ENCODE results near the gene DLG2.
"Not testable (repeated sequence)": the region's sequence is repeated elsewhere in the genome, so short reads cannot be mapped to it uniquely, and the experiment has no call there.

The DLG2 gene

DNA sequence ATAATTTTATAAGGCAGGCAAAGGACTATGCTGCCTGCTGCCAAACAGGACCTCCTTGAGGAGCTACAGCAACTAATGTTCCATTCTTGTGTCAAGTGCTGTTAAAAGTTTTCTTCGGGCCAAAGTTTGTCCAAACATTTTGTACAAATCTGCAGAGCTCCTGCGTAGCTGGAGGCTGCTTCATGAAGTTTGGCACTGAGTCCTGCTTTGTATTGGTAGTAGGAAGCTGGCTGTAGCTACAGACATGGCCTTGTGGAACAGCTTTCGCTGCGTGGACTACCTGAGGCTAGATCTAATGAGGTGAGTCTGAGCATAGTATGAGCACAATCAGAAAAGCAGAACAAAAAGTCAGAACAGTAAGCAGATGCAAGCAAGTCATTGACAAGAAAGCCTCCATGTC, 528.1 kb downstream of the DLG2 start:
- no peak for DNase-seq

DNA sequence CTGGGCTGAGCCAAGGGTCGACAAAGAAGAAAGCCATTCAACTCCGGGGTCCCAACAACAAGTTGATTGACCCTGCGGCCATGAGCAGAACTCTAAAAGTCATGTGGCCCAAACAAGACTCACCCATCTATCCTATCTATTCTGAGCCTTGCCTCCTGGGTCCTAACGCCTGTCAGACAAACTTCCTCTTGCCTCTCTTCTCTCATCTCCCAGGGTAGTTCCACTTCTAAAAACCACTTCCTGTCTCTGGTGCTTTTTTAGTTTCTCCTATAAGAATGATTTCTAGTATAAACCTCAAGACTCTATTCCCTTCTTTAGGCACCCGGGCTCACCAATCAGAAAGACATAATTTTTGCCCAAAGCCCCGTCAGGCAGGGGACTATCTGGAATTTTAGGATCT, 530.2 kb downstream of the DLG2 start:
- no peak for DNase-seq

DNA sequence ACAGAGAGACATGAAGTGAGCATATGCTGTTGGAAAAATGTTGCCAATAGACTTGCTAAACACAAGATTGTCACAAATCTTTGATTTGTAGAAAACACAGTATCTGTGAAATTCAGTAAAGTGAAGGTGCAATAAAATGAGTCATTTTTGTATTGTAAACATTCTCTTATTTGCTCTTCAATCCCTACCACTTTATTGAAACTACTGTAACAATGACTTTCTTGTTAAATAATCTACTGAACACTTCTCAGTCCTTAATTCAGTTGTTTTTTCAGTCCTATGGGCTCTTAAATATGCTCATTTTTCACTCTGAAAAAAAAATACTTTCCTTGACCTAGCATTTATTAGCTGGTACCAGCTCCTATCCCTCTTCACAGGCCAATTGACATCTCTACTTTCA, 531.9 kb downstream of the DLG2 start:
- DNase-seq: no peak

DNA sequence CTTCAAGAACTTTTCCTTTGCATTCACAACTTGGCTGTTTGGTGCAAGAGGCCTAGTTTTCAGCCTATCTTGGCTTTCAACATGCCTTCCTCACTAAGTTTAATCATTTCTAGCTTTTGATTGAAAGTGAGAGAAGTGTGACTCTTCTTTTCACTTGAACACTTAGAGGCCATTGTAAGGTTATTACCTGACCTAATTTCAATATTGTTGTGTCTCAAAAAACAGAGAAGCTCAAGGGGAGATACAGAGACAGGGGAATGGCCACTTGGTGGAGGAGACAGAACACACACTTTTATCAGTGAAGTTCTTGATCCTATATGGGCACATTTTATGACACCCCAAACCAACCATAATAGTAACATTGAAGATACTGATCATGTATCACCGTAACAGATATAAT, 532.3 kb downstream of the DLG2 start:
- no peak for DNase-seq

DNA sequence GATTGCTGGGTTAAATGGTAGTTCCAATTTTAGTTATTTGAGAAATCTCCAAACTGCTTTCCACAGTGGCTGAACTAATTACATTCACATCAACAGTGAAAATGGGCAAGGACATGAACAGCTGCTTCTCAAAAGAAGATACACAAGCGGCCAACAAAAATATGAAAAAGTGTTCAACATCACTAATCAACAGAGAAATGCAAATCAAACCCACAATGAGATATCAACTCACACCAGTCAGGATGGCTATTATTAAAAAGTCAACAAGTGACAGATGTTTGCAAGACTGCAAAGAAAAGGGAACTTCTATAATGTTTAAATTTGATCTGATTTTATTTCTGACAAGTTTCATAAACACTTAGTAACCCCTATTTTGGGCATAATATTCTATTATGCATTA, 537.5 kb downstream of the DLG2 start:
- no peak for DNase-seq

DNA sequence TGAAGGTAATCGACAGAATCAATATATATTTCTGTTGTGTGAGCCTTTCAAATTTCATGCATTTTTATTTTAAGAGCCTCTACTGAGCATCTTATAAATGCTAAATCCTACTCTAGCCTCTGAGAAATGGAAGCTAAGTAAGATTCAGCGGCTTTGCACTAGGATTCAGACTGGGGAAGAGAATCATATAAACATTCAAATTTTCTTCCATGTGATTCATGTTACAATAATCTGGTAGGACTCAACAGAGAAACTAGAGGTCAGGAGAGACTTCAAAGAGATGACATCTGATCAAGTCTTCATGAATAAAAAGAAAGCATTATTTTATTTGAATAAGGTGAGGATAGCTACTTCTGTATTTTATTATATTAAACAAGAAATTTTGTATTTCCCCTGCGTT, 538.9 kb downstream of the DLG2 start:
- DNase-seq: no peak

DNA sequence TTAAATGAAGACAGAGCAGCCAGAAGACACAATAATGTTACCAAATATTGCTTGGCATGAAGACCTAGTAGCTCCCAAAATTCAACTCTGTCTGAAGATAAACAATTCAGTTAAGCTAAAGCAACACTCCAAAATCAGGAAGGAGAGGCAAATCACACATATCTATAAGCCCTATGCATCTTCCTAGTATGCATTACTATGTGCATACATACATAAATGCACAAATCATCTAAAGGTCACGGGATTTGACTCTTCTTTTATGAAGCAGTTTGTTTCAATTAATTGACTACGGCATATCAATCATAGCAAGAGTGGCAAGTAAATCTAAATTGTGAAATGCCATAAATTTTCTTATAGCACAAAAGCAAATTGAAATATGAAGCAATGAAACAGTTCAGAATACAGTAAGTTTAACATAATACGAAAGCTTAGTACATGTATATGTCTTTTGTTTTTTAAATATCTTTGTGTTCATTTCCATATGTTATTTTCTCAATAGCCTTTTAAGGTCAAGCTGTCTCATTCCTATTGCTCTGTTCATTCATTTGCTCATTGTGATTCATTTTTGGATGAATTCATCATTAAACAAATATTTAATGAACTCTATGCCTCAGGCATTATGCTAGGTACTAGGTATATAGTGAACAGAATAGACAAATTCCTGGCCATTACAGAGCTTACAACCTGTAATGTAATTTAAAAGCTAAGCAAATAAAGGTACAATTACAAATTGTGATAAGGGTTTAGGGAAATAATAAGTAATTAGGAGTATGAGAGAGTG, 540.5 kb downstream of the DLG2 start:
- DNase-seq: no peak

DNA sequence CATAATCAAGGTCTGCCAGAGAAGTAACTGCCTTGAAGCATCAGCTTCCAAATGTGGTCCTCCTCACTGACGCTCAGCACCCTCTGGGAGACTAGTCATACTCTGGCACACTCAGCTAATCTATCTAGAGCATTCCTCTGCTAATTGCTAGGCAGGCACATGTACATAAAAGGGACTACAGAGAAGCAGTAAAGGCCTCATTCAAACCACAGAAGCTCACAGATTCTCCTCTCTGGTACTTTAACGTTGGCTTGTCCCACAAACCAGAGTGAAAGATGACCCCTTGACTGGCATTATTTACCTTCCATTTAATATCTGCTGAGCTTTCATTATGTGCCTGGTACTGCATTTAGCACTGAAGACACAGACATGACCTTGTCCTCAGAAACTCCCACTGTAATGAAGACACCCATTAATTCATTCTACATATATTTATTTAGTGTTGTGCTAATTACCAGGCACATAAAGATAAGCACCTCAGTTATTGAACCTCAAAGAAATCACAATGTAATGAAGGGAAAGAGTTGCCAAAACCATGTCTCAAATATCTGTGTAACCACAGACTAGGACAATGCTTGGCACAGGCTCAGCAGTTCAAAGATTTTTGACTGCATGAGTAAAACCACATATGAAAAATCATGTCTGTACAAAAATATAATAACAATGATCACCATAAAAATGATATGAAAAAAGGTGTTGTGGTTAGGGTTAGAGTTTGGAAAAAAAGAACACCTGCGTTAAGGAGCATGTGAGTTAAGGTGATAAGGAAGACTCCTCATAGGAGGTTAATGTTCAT, 550.4 kb downstream of the DLG2 start:
- DNase-seq: no peak

DNA sequence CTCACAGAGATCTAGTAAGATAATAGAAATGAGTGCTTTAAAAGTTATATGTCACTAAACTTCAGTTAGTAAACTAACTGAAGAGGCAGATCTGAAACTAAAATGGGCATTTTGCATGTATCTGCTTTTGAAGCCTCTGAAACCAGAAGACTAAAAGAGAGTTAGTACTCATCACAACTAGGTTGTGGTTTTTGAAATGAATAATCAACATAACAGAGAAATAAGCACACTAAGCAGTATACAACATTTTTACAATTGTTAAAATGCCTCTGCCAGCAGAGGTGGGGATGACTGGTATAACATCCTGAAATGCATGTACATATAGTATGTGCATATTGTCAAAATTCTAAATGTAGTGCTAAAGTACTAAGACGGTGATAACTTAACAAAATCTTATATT, 564.5 kb downstream of the DLG2 start:
- no peak for DNase-seq

DNA sequence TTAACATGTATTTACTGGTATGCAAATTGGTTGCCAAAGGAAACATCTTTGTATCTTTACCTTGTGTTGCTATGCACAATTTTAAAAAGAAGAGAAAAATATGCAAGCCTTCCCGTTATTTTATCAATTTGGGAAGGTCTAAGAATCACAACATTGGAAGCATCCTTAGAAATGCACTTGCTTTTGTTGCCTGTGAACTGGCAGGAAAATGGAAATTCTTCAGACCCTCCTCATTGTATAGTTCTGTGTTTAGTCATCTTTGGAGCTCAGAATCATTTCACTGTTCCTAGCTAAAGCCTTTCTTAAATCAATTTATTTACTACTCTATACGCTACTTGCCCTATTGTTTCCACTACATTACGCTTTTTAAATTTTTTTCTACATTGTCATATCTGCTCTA, 574.5 kb downstream of the DLG2 start:
- DNase-seq: no peak

DNA sequence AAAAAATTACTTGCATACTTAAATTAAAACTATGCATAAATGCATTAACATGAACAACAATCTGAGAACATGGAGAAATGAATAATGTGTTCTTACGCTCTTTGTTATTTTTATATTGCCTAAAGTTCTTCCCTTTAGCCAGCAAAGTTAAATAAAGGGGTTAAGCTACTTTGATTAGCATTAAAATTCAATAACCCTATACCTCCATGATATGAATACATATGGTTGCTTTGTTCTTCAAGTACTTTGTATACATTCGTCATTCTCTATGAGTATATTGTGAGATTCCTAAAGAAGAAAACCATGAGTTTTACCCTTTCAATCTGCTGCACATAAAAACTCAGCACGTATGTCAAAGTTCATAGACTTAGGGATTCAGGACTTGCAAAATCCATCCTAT, 578.3 kb downstream of the DLG2 start:
- DNase-seq: no peak

DNA sequence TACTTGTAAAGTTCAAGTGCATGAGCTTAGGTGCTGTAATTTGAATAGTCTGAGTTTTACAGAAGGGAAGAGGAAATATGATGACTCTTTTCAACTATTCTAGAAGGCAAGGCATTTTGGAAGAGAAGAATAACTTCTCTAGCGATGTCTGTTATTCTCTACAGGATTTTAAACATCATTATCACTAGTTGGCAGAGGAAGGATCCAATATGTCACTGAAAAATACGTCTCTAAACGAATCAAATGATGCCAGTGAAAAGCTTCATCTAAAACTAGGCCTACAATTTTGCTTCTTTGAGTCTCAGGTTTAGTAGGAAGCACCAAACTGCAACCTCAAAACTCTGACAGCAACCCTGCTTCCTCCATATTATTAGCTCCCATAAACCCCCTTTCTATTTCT, 581.4 kb downstream of the DLG2 start:
- no peak for DNase-seq

DNA sequence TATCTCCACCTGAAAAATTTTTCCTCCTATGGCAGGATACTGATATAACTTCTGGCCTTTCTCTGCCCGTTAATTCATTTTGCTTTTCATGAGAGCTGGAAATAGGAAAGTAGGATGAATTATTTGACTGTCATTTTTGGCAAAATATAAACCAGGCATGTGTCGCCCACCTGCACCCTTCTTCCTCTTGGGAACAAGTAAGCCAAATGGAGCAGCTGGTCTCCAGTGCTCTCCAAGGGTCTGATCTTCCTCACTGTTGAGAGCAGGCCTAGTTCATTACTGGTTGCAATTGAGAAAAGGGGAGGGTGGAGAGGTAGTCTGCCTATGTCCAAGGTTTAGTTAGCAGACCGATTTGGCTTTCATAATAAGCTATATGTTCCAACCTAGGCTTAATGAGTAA, 582.2 kb downstream of the DLG2 start:
- DNase-seq: no peak

DNA sequence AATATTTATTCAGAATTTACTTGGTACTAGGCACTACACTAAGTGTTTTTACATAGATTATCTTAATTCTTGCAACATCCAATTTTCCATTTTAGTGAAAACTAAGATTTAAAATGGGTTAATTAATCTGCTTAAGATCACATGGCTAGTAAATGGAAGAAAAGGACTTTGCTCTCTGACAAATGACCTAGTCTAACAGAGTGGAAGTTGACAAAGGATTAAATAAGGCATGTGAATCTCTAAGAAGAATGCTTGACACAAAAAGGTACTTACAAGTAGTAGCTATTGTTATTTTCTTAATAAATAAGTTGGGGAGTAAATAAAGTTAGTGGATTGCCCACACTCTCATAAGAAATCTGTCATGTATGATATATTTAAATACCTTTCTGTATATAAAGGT, 584.8 kb downstream of the DLG2 start:
- DNase-seq: no peak

DNA sequence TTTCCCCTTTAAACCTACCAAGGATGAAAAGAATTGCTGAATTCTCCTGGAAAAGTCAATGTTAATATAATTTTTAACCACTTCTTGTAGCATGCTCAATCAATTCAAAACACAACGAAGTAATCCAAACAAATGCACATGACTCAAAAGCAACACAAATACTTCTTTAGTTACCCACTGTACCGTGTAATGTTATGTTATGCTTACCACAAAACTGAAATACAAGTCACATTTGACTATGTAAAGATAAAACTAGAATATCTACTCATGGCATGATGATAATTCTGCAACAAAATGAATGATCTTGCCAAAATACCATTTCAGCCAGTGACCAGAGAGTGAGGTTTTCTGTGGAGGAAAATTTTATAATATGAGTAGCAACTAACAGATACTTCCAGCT, 587.0 kb downstream of the DLG2 start:
- DNase-seq: no peak

DNA sequence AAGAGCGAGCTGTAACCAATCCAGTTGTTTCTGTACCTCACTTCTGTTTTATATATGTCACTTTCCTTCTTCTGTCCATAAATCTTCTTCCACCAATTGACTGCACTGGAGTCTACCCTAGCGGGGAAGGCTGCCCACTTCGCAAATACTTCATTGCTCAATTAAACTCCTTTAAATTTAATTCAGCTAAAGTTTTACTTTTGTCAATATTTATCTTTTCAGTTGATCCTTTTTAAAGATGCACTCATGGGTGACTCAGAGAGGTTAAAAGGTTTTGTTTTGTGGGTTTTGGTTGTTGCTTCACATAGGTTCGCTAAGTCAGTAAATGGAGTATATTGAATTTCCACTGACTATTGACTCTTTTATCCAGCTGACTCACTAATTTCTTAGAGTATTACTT, 597.2 kb downstream of the DLG2 start:
- no peak for DNase-seq

DNA sequence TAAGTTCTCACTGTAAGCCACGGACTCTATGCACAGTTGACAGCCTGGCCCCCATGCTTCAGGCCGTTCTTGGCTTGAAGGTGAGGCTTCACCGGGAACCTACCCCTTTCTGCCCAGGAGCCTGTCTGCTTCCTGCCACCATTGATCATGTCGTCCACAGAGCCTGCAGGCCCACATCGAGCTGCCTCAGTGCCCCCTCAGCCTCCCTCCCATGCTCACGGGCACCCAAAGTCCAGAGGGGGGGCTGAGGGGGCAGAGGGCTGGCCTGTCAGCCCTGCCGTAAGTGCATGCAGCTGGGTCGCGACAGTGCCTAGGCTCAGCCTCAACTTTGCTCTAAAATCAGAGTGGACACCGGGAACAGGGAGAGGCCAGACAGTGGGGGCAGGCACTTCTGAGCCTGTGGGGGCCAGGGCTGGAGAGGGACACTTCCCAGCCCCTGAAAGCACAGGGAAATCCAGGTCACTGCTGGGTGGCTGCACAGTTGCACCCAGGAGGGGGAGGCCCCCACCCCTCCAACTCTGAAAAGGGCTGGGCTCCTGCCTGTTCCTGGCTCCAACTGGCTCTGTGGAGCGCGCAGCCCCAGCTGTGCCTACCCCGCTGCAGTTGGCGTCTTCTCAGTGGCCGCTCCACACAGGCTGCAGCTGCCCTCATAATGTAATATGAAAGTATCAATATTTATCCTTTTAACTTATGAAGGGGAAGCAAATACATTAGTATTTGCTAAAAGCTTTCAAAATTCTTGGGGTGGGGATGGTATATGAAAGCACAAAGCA, 598.6 kb downstream of the DLG2 start:
- no peak for DNase-seq

DNA sequence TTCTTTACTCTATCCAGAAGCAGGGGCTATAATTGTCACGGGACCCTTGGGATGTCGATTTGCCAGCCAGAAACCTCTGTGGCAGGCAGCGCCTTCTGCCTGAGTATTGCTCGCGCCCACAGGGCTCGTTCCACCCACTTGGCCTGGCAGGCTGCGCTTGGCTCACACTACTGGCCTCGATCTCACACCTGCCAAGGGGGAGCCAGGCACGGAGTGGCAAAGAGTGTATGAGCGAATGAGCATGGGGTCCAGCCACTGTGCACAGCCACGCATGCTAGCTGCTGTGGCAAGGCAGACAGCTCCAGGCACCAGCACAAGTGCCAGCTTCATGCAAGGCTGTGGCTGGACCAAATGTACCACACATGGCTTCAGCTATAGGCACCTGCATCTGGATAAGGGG, 599.8 kb downstream of the DLG2 start:
- no peak for DNase-seq

DNA sequence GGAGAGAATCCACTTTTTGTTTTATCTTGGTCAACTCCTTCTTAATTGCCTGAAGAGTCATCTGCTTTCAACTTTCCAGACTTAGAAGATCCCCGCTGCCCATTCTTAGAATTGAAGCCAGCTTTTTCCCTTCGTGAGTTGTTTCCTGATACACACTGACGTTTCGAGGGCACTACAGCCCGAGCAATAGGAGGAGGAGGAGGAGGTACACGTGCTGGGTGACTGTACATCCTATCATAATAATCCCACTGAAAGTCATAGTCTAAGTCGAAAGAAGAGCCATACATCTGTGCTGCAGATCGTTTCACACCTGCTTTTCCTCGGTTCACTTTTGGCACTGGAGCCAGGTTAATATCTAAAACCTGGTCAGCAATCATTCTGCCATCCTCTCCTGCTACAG, 606.1 kb downstream of the DLG2 start:
- DNase-seq: no peak

DNA sequence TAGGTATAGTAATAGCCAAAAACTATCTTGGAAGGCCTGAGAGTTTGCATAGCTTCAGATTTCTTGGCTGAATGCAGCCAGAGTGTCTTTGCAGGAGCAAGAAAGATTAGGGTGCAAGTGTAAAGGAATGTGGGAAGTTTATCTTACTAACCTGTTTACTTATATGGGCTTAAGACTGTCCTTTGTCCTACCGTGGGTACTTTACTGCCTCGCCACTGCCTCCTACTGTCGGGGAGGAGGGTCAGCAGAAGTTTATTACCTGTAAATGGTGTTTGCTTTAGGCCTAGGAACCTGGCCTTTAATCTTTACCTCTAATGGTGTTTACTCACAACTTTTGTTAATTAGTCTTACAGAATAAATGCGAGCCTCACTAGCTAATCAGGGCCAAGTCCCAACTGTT, 633.8 kb downstream of the DLG2 start:
- DNase-seq: no peak

DNA sequence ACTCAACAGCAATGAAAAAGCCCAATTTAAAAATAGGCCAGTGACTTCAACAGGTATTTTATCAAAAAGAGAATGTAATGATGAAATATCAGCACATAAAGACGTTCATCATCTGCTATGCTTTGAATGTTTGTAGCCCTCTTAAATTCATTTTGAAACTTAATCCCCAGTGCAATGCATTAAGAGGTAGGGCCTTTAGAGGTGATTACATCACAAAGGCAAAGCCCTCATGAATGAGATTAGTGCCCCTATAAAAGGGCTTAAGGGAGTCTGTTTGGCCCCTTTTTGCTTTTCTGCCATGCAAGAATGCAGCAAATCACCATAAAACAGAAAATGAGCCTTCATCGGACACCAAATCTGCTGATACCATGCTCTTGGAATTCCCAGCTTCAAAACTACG, 637.0 kb downstream of the DLG2 start:
- DNase-seq: no peak

DNA sequence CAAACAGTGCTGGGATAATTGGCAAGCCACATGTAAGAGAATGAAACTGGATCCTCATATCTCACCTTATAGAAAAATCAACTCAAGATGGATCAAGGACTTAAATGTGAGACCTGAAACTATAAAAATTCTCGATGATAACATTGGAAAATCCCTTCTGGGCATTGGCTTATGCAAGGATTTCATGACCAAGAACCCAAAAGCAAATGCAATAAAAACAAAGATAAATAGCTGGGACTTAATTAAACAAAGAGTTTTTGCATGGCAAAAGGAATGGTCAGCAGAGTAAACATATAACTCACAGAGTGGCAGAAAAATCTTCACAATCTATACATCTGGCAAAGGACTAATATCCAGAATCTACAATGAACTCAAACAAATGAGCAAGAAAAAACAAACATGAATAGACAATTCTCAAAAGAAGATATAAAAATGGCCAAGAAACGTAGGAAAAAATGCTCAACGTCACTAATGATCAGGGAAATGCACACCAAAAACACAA, 639.4 kb downstream of the DLG2 start:
- not testable (repeated sequence) for DNase-seq

DNA sequence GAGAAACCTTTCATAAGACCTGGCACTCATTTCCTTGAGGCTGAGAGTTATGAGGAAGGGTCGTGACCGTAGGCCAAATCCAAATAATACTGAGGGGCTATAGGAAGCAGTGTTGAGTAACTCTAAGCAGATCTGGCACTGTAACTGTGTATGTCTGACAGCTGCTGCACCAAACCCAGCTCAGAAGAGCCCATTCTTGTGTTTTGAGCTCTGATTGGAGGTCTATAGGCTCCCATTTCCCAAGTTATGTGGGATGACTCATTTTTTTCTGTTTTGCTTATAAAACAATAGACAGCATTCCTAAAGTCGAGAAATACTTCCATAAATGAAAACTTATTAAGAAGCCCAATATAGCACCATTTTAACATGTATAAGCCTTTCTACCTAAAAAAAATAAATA, 645.8 kb downstream of the DLG2 start:
- no peak for DNase-seq

DNA sequence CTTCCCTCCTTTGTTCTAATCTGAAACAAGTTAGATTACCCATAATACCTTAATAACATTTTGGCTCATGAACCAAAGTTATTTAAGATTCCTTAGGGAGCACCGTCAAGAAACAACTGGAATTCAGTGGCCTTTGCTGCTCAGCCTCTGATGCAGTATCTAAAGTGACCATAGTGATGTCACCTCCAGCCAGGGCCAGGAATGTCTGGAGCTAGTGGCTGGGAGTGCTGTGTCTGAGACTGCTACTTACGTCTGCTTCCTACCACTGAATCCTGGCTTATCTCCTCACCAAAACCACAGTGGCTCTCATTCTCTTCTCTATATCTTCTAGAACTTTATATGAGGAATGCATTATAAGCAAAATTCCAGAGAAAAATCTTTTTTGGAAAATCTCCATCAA, 658.0 kb downstream of the DLG2 start:
- DNase-seq: no peak

Data from activated gamma-delta T cell treated with Interleukin-2 at 50 U/mL for 16 hours (primary cell).